OCI-LY3 (cell line): ENCODE measurements around the gene HEXIM1.

Source experiments
- H2AFZ ChIP-seq: fragments of 200-600, 300-600 bp; shearing (Covaris generic); 2 replicates; pipeline ENCODE4 v1.6.0; 2014; ENCODE audit warnings: antibody characterized with exemption, low read depth, low read length
- H3K27ac ChIP-seq: fragments of 200-600, 300-600 bp; sonication (generic); 2 replicates; pipeline ENCODE4 v1.5.1; 2014; ENCODE audit warnings: mild to moderate bottlenecking, low read length, moderate library complexity, mixed read lengths
- H3K27me3 ChIP-seq: fragments of 200-600, 300-600 bp; sonication (generic); 2 replicates; pipeline ENCODE4 v1.6.1; 2014; ENCODE audit warnings: low read depth, low read length, mixed read lengths
- H3K36me3 ChIP-seq: fragments of 200-600, 300-600 bp; sonication (generic); replicated peaks from 2 replicates; pipeline ENCODE3; 2014; ENCODE audit warnings: low read depth, low read length, mixed read lengths
- H3K4me1 ChIP-seq: fragments of 300-600, 200-600 bp; sonication (generic); 2 replicates; pipeline ENCODE4 v1.6.1; 2014; ENCODE audit warnings: low read length, mixed read lengths
- H3K4me2 ChIP-seq: fragments of 200-600, 300-600 bp; sonication (generic); 2 replicates; pipeline ENCODE4 v1.6.1; 2014; ENCODE audit warnings: low read length, mixed read lengths
- H3K4me3 ChIP-seq: fragments of 300-600, 200-600 bp; sonication (generic); 2 replicates; pipeline ENCODE4 v1.5.1; 2014; ENCODE audit warnings: antibody characterized with exemption, mild to moderate bottlenecking, low read length, moderate library complexity
- H3K79me2 ChIP-seq: fragments of 300-600, 200-600 bp; shearing (Covaris generic); 2 replicates; pipeline ENCODE4 v1.6.1; 2014; ENCODE audit warnings: mild to moderate bottlenecking, low read length, mixed read lengths
- H3K9ac ChIP-seq: fragments of 300-600, 200-600 bp; shearing (Covaris generic); 2 replicates; pipeline ENCODE4 v1.6.0; 2014; ENCODE audit warnings: mild to moderate bottlenecking, low read length, moderate library complexity
- H3K9me3 ChIP-seq: fragments of 200-600, 300-600 bp; shearing (Covaris generic); 2 replicates; pipeline ENCODE4 v1.6.1; 2014; ENCODE audit warnings: low read length, mixed read lengths; ENCODE audit not compliant: insufficient read depth
- H4K20me1 ChIP-seq: fragments of 200-600, 300-600 bp; sonication (generic); 2 replicates; pipeline ENCODE4 v1.6.1; 2016; ENCODE audit warnings: low read length, mixed read lengths; ENCODE audit not compliant: insufficient read depth
- CTCF ChIP-seq: fragments of 200-600, 300-600 bp; sonication (generic); IDR thresholded peaks from 2 replicates; pipeline ENCODE4 v1.5.1; 2014; ENCODE audit warnings: antibody characterized with exemption, low read length, low read depth
- EZH2phosphoT487 ChIP-seq: fragments of 200-600 bp; shearing (Covaris generic); IDR thresholded peaks from 2 replicates; pipeline ENCODE4 v1.6.1; 2018; ENCODE audit warnings: antibody characterized with exemption, mixed run types, low read depth

The HEXIM1 gene

GRCh38 chr17:45130681-45131615 lies 17.3 kb upstream of the HEXIM1 start:
- Histone ChIP-seq H3K4me1 (peaks cover 5% of the 10 kb centered on the region), H3K79me2 (no peaks in the 10 kb centered on the region)

GRCh38 chr17:45131616-45132319 lies 16.5 kb upstream of the HEXIM1 start:
- Histone ChIP-seq H3K9me3 (no peaks in the 10 kb centered on the region), H3K36me3 (no peaks in the 10 kb centered on the region), H3K79me2 (no peaks in the 10 kb centered on the region), H3K9ac (peak overlapping the region; percentile 61), H4K20me1 (no peaks in the 10 kb centered on the region), H3K4me3 (peak overlapping the region; percentile 96), H3K4me1 (peaks cover 10% of the 10 kb centered on the region), H3K27ac (no peak overlapping the region), H2AFZ (no peak overlapping the region), H3K4me2 (peak overlapping the region; percentile 91), H3K27me3 (no peaks in the 10 kb centered on the region; the same call in 1 of the 2 replicates)
- no peak for TF ChIP-seq EZH2phosphoT487
- peak; percentile 89 for TF ChIP-seq CTCF

More at GRCh38 chr17:45130681-45131615, 17.3 kb upstream of the HEXIM1 start:
- Histone ChIP-seq H2AFZ (no peak overlapping the region), H3K27me3 (no peaks in the 10 kb centered on the region; the same call in 1 of the 2 replicates), H3K4me3 (no peak overlapping the region), H3K27ac (no peak overlapping the region), H3K36me3 (no peaks in the 10 kb centered on the region), H3K9ac (no peak overlapping the region), H3K4me2 (peak overlapping the region; percentile 91; the same call in 1 of the 2 replicates), H3K9me3 (no peaks in the 10 kb centered on the region), H4K20me1 (no peaks in the 10 kb centered on the region)
- no peak for TF ChIP-seq CTCF

GRCh38 chr17:45132320-45132571 lies 16.0 kb upstream of the HEXIM1 start, which contains the start of gene PLCD3:
PLCD3 (minus strand) TSS chr17:45132515; CDS start chr17:45132410, 105 bp downstream.
- Histone ChIP-seq H3K4me3 (peak within 1 kb of the TSS; percentile 96), H3K36me3 (no peaks in the 10 kb centered on the region), H2AFZ (peak within 1 kb of the TSS; percentile 72; the same call in 1 of the 2 replicates), H3K4me1 (peaks cover 10% of the 10 kb centered on the region), H3K27ac (peak within 1 kb of the TSS; percentile 67), H3K79me2 (no peaks in the 10 kb centered on the region), H3K27me3 (no peaks in the 10 kb centered on the region; the same call in 1 of the 2 replicates), H3K4me2 (peak within 1 kb of the TSS; percentile 99), H3K9me3 (no peaks in the 10 kb centered on the region), H4K20me1 (no peaks in the 10 kb centered on the region), H3K9ac (peak within 1 kb of the TSS; percentile 76)
- TF ChIP-seq CTCF, result no peak
- no peak for TF ChIP-seq EZH2phosphoT487
